ENCODE data around the gene RPLP2.

RPLP2 gene

DNA sequence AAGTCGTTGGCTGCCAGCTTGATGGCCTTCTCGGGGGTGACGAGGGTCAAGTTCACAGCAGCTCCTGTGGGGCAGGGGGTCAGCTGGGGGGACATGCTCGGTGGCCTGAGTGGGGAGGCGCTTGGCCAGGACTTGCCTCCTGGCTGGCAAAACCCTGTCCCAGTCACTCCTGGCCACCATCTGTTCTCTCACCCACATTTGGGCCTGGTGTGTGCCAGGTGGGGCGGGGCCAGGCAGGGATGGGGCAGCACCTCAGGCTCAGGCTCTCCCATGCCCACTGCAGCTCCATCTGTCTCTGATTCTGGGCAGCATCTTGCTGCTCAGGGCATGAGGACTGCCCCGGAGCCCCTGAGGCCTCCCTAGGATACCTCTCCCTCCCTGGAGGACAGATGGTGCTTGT lies 16.2 kb upstream of the RPLP2 start:
- TF ChIP-seq, protein P1, sequence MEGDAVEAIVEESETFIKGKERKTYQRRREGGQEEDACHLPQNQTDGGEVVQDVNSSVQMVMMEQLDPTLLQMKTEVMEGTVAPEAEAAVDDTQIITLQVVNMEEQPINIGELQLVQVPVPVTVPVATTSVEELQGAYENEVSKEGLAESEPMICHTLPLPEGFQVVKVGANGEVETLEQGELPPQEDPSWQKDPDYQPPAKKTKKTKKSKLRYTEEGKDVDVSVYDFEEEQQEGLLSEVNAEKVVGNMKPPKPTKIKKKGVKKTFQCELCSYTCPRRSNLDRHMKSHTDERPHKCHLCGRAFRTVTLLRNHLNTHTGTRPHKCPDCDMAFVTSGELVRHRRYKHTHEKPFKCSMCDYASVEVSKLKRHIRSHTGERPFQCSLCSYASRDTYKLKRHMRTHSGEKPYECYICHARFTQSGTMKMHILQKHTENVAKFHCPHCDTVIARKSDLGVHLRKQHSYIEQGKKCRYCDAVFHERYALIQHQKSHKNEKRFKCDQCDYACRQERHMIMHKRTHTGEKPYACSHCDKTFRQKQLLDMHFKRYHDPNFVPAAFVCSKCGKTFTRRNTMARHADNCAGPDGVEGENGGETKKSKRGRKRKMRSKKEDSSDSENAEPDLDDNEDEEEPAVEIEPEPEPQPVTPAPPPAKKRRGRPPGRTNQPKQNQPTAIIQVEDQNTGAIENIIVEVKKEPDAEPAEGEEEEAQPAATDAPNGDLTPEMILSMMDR (IDR thresholded peaks at IDR 0.05; ENCODE audit: borderline replicate concordance, insufficient read depth, low read depth, low read length), result no peak
- H3K4me3 ChIP-seq (ENCODE audit: low read depth, low read length), result no peak overlapping the region

DNA sequence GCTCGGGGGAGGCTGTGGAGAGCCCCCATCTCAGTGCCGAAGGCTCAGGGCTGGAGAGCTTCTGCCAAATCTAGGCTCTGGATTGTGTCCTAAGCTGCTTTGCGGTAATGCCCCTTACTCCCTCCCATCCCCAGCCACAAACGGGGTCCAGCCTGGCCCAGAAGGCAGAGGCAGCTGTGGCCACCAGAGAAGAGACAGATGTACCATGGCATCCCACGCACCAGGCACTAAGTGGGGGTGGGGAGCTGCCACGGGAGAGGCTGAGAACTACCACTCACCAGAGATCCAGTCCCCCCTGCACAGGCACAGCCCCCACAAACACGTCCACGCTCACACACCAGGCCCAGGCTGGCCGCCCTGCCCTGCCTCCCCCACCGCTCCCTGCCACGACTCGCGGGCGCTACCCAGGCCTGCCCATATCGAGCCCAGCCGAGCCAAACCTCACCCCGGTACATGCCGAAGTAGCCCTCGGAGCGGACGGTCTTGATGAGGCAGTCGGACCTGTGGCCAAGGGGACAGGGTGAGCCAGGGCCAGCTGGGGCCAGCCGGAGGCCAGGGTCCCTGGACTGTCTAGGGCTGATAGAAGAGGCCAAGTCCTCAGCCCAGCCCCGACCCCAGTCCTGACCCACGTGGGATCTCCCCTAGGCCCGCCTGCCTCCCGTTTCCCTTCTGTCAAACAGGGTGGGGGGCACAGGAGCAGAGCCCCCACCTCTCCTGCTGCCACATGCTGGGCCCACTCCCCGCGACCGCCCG lies 15.6 kb upstream of the RPLP2 start:
- H3K4me3 ChIP-seq (ENCODE audit: low read depth, low read length), result no peak overlapping the region
- TF ChIP-seq, protein P1 (IDR thresholded peaks at IDR 0.05; ENCODE audit: borderline replicate concordance, insufficient read depth, low read depth, low read length), result no peak

GRCh38 chr11:794766-795633 lies 14.8 kb upstream of the RPLP2 start:
- H3K4me3 ChIP-seq (ENCODE audit: low read depth, low read length), result peak overlapping the region; percentile 83
- TF ChIP-seq, protein P1 (IDR thresholded peaks at IDR 0.05; ENCODE audit: borderline replicate concordance, insufficient read depth, low read depth, low read length), result no peak

- H3K4me3 ChIP-seq (ENCODE audit: low read depth, low read length), result peak overlapping the region; percentile 83
- TF ChIP-seq, protein P1 (IDR thresholded peaks at IDR 0.05; ENCODE audit: borderline replicate concordance, insufficient read depth, low read depth, low read length), result no peak
These were observed 13.9 kb upstream of the RPLP2 start for GRCh38 chr11:795634-796564.

DNA sequence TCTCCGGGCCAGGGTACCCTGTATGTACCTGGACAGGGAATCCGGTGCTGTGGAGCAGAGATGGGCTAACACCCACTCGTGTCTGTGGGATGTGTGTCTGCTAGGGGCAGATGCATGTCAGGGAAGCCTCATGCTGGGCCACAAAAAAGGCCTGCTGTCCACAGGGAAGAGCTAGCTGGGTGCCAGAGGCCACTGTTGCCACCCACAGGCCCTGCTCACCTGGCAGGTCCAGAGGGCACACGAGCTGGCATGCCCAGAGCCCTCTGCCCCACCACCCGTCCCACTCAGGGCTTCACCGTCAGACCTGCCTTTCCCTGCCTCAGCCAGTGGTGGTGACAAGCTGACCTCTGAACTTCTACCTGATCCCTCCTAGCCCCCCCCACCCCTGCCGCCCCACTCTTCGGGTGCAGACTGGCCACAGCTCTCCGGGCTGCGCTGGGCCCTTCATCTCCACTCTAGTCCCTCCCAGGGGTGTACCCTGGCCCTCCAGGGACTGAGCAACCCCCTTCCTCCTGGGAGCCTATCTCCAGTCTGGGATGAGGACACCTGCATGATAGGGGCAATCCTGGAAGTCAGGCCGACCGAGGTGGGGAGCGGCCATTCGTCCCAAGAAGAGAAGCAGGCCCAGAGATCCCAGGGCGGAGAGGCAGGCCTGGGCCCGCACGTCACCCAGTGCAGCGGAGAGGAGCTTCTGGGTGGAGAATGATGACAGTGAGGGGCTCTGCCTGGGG lies 13.0 kb upstream of the RPLP2 start:
- peak overlapping the region; percentile 83 for H3K4me3 ChIP-seq (ENCODE audit: low read depth, low read length)
- TF ChIP-seq, protein P1 (IDR thresholded peaks at IDR 0.05; ENCODE audit: borderline replicate concordance, insufficient read depth, low read depth, low read length), result no peak
